SU-DHL-6 (cell line): ENCODE data around the gene TPST1.

Experiments
- H2AFZ ChIP-seq: fragments of 200-600 bp; sonication (generic); 2 replicates; pipeline ENCODE4 v1.6.1; 2014; ENCODE audit warnings: low read depth, mild to moderate bottlenecking, moderate library complexity, mixed read lengths, antibody characterized with exemption, low read length; ENCODE audit not compliant: severe bottlenecking
- H3F3A ChIP-seq: fragments of 200-600 bp; shearing (Covaris generic); 2 replicates; pipeline ENCODE4 v1.6.0; 2016; ENCODE audit warnings: antibody characterized with exemption, mild to moderate bottlenecking; ENCODE audit not compliant: insufficient read depth
- H3K27ac ChIP-seq: fragments of 200-600 bp; sonication (generic); 2 replicates; pipeline ENCODE4 v1.5.1; 2016; ENCODE audit warnings: low read depth, mild to moderate bottlenecking, low read length, moderate library complexity, mixed read lengths
- H3K27me3 ChIP-seq: fragments of 200-600 bp; sonication (generic), shearing (Covaris generic); 2 replicates; pipeline ENCODE4 v1.6.0; 2014; ENCODE audit warnings: mild to moderate bottlenecking, low read length
- H3K36me3 ChIP-seq: fragments of 200-600 bp; sonication (generic); 2 replicates; pipeline ENCODE4 v1.6.1; 2014; ENCODE audit warnings: mild to moderate bottlenecking, low read length, mixed read lengths
- H3K4me2 ChIP-seq: fragments of 300-600, 200-600 bp; shearing (Covaris generic), sonication (generic); 2 replicates; pipeline ENCODE4 v1.6.0; 2014; ENCODE audit warnings: low read length, low read depth, mild to moderate bottlenecking; ENCODE audit not compliant: poor library complexity, severe bottlenecking
- H3K4me3 ChIP-seq: fragments of 200-600 bp; sonication (generic); 2 replicates; pipeline ENCODE4 v1.5.1; 2014; ENCODE audit warnings: antibody characterized with exemption, low read length, mild to moderate bottlenecking, mixed read lengths; ENCODE audit not compliant: insufficient read depth, poor library complexity, severe bottlenecking
- H3K79me2 ChIP-seq: fragments of 200-600 bp; sonication (generic); 2 replicates; pipeline ENCODE4 v1.6.1; 2014; ENCODE audit warnings: mild to moderate bottlenecking, low read length, moderate library complexity; ENCODE audit not compliant: insufficient read depth
- H3K9ac ChIP-seq: fragments of 200-600 bp; sonication (generic); 2 replicates; pipeline ENCODE4 v1.7.0; 2014; ENCODE audit warnings: mild to moderate bottlenecking, low read length
- H3K9me2 ChIP-seq: fragments of 200-600 bp; sonication (generic); replicated peaks from 2 replicates; pipeline ENCODE4 v1.6.1; 2014; ENCODE audit warnings: low read length; ENCODE audit not compliant: insufficient read depth
- H3K9me3 ChIP-seq: fragments of 200-600 bp; sonication (generic); 2 replicates; pipeline ENCODE4 v1.6.1; 2014; ENCODE audit warnings: low read length, mixed read lengths; ENCODE audit not compliant: insufficient read depth
- H4K20me1 ChIP-seq: fragments of 200-600 bp; sonication (generic); 2 replicates; pipeline ENCODE4 v1.6.1; 2014; ENCODE audit warnings: low read depth, mild to moderate bottlenecking, antibody characterized with exemption, low read length, moderate library complexity, mixed read lengths
- EZH2phosphoT487 ChIP-seq: fragments of 200-600 bp; sonication (generic), shearing (Covaris generic); conservative IDR thresholded peaks from 2 replicates; pipeline ENCODE4 v1.6.1; 2018; ENCODE audit warnings: mild to moderate bottlenecking, antibody characterized with exemption, low read length, moderate library complexity, mixed read lengths
- TF ChIP-seq, protein P1 (sequence below): fragments of 200-600 bp; sonication (generic); IDR thresholded peaks from one replicate; pipeline ENCODE4 v1.5.1; 2017; ENCODE audit warnings: antibody characterized with exemption, mild to moderate bottlenecking, low read length, moderate library complexity; ENCODE audit not compliant: insufficient read depth, poor library complexity, severe bottlenecking

The TPST1 gene

DNA sequence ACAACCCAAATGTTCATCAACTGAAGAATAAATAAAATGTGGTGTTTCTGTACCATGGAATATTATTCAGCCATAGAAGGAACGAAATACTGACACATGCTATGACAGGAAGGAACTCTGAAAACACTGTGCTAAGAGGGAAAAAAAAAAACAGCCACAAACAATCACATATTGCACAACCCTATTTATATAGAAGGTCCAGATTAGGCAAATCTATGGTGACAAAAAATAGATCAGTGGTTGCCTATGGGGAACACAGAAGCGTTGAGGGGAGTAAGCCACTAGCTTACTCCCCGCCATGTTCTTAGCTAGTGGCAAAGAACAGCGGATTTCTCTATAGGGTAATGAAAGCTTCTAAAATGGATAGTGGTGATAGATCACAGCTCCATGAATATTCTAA lies 198.4 kb downstream of the TPST1 start:
- no peaks in the 10 kb centered on the region for H3K36me3 ChIP-seq
- H3K4me2 ChIP-seq: no peak overlapping the region
- no peaks in the 10 kb centered on the region for H3K27me3 ChIP-seq
- H2AFZ ChIP-seq: no peak overlapping the region
- H3K27ac ChIP-seq: no peak overlapping the region
- no peaks in the 10 kb centered on the region for H3F3A ChIP-seq
- no peaks in the 10 kb centered on the region for H3K79me2 ChIP-seq
- no peaks in the 10 kb centered on the region for H3K9me2 ChIP-seq
- H3K9me3 ChIP-seq: no peaks in the 10 kb centered on the region
- H3K9ac ChIP-seq: no peak overlapping the region
- TF ChIP-seq, protein P1, sequence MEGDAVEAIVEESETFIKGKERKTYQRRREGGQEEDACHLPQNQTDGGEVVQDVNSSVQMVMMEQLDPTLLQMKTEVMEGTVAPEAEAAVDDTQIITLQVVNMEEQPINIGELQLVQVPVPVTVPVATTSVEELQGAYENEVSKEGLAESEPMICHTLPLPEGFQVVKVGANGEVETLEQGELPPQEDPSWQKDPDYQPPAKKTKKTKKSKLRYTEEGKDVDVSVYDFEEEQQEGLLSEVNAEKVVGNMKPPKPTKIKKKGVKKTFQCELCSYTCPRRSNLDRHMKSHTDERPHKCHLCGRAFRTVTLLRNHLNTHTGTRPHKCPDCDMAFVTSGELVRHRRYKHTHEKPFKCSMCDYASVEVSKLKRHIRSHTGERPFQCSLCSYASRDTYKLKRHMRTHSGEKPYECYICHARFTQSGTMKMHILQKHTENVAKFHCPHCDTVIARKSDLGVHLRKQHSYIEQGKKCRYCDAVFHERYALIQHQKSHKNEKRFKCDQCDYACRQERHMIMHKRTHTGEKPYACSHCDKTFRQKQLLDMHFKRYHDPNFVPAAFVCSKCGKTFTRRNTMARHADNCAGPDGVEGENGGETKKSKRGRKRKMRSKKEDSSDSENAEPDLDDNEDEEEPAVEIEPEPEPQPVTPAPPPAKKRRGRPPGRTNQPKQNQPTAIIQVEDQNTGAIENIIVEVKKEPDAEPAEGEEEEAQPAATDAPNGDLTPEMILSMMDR: no peak
- TF ChIP-seq EZH2phosphoT487: no peak
- no peaks in the 10 kb centered on the region for H4K20me1 ChIP-seq
- H3K4me3 ChIP-seq: no peak overlapping the region

DNA sequence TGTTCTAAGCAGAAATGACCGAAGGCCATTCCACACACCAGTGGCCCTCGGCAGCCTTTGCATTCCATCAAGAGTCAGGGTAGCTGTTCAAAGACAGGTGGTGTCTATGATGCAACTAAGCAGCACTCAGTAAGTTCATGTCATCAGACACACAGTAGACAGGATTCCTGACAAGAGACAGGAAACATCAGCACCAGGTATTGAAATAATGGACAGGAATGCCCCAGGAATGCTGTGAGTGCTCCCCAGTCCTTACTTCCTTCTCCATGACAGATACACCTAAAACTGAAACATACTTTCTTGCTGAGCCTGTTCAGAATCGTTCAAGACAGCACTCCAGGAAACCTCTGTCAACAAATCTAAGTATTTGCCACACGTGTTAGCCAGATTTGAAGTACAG lies 204.4 kb downstream of the TPST1 start:
- H3K9me3 ChIP-seq: no peaks in the 10 kb centered on the region
- H3K4me3 ChIP-seq: no peak overlapping the region
- H3K9ac ChIP-seq: no peak overlapping the region
- no peaks in the 10 kb centered on the region for H3K9me2 ChIP-seq
- TF ChIP-seq, protein P1: no peak
- TF ChIP-seq EZH2phosphoT487: no peak
- no peak overlapping the region for H3K27ac ChIP-seq
- H3K4me2 ChIP-seq: no peak overlapping the region
- no peaks in the 10 kb centered on the region for H3K36me3 ChIP-seq
- no peaks in the 10 kb centered on the region for H4K20me1 ChIP-seq
- H3F3A ChIP-seq: no peaks in the 10 kb centered on the region
- H3K79me2 ChIP-seq: no peaks in the 10 kb centered on the region
- H3K27me3 ChIP-seq: no peaks in the 10 kb centered on the region
- no peak overlapping the region for H2AFZ ChIP-seq
